Activated naive CD4-positive, alpha-beta T cell treated with anti-CD3 and anti-CD28 coated beads, Interleukin-2, amount 50 U/mL, for 72 hours (primary cell): ENCODE measurements around the gene ING3. TPM values are rescaled to one million over a fixed set of nuclear protein-coding genes. Genes with fewer than 3 reads are reported as not detected.
A peak's percentile ranks its signal among the peaks of the same experiment; 100 is the strongest.

Experiments used
- ATAC-seq, 2 donors: fragments of 150-1000 bp; cut with Tn5 transposase; 2 replicates each; pipeline ENCODE4 v1.10.0; 2021; ENCODE audit warnings: mild to moderate bottlenecking in 2 of 2, moderate library complexity in 2 of 2
- DNase-seq, 2 donors: peaks; one replicate each; pipeline ENCODE4 v3.0.0; 2021 to 2022; ENCODE audit warnings: low spot score in 2 of 2
- H3K27ac Mint-ChIP-seq, 2 donors: one replicate each; pipeline ENCODE4 v1.8.0; 2022; ENCODE audit warnings: mild to moderate bottlenecking in 2 of 2, mixed read lengths in 2 of 2
- H3K36me3 Mint-ChIP-seq, 2 donors: one replicate each; pipeline ENCODE4 v1.8.0; 2022; ENCODE audit warnings: mixed read lengths in 2 of 2
- H3K9me3 Mint-ChIP-seq, 2 donors: one replicate each; pipeline ENCODE4 v1.8.0; 2022; ENCODE audit warnings: mixed read lengths in 2 of 2
- total RNA-seq, 2 donors: library from RNA; stranded (reverse); gene quantifications; one replicate each; pipeline ENCODE4 v1.2.3, GENCODE V29; 2022

Gene ING3
- total RNA-seq, 2 donors from 2014 or later = 22.2 to 29.7 TPM

DNA sequence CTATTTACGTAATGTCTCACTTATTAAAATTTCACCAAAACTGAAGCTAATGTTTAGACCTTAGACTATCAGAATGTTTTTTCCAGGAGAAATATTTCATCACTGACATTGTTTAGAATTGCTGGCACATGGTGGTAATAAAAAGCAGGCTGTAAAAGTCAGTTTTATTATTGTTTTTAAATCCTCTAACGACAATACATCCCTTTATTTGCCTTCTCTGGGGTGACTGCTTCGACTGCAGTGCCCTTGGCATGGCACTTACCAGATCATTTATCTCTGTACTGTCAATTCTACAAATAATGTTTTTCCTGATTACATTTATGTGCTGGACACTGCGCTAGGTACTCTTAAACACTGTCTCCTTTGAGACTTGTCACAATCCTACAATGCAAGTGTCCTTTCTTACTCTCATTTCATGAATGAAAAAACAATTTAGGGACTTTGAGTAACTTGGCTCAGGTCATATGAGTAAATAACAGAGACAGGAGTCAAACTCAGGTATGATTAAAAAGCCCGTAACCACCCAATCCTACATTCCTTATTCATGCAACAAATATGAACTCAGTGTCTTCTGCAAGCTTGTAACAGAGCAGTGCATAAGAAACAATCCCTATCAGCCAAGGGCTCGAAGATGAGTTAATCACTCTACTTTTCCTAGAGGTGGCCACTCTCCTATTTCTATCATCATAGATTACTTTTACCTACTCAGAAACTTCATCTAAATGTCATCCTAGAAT lies 5.6 kb upstream of the ING3 start:
- no peaks in the 10 kb centered on the region for H3K9me3 Mint-ChIP-seq
- ATAC-seq (no peak), DNase-seq (no peak)
- H3K27ac Mint-ChIP-seq = no peak overlapping the region
- H3K36me3 Mint-ChIP-seq = peaks cover 0 to 7% of the 10 kb centered on the region in 2 donors

DNA sequence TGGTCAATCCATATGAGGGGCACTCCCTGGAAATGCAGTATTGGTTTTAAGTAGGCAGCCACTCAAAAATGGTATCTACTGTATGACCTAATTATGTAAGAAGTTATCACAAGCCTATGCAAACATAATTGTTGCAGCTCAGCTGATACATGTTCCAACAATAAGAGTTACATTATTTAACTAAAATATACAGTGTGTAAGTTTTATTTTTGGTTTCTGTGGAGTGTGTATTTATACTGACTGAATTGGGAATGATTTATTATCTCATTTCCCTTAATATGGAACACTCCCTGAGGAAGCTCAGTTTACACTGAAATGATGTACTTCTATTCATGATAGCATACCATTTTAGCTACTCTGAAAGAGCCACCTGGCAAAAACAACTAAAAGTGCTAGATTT lies 2.6 kb upstream of the ING3 start:
- H3K9me3 Mint-ChIP-seq = no peaks in the 10 kb centered on the region
- DNase-seq (no peak), ATAC-seq (no peak)
- peaks cover 8 to 22% of the 10 kb centered on the region in 2 donors for H3K36me3 Mint-ChIP-seq
- H3K27ac Mint-ChIP-seq = no peak overlapping the region

DNA sequence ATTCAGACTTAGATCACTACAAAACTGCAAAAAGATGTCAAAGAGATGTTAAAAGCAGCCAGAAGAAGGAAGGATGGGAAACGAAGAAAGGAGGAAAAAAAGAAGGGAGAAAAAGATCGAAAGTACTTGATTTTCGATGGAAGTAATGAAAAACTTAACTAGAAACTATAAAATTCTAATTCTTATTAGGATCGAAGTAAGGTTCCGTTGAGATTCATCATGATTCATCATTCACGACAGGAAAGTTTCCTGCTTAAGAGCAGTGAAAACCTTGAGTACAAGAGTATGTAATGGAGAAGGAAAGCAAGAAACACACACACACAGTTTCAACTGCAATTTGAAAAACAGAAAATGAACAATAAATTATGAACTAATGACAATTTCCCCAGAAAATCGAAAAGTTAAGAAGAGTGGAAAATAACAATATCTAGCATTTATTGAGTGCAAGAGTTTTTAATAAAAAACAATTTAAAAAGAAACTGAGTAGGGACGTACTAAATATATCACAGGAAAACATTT lies 1.1 kb upstream of the ING3 start:
- Mint-ChIP-seq H3K36me3 (peaks cover 12 to 22% of the 10 kb centered on the region in 2 donors), H3K27ac (peak overlapping the region; percentile 93 to 98), H3K9me3 (no peaks in the 10 kb centered on the region)
- ATAC-seq (no peak), DNase-seq (no peak)

DNA sequence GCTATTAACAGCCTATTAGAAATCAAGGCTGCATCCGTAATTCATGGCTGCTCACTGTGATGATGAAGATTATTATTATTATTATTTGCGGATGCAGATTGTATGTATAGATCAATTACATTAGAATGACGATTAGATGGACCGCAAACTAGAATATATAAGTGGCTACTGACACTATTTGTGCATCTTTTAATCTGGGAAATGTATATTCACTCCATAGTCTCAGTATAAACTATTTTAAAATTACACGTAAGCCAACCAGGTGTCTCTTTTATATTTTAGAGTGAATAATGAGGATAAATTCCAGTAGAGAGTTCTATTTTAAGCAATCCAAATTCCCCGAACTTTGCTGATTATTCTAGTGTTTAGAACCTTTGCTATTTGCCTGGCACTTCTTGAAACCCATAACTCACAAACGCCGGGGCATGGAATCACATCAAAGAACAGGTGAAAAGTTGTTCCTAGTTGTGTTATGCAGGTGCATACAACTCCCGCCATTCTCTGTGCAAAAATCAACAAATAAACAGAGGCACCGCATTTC lies 509 bp upstream of the ING3 start:
- ATAC-seq = no peak
- no peak for DNase-seq
- Mint-ChIP-seq H3K36me3 (peaks cover 12 to 22% of the 10 kb centered on the region in 2 donors), H3K27ac (peak overlapping the region; percentile 98), H3K9me3 (no peaks in the 10 kb centered on the region)

DNA sequence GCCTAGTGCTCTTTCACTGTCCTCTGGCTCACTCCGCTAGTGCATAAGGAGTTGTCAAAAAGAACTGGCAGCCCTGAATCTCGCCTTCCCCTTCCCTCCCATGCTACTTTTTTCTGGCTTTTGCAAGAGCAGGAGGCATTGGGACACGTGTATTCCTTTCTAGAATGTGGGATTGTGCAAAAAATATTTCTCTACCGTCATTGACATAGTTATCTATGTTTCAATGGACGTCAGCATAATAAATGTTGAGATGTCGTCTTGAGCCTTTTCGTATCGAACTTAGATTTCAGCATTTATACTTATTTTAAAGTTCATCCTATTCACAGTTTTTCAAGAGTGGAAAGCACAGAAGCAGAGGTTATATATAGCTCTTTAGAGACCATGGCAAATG lies 727 bp downstream of the ING3 start:
- H3K36me3 Mint-ChIP-seq = peaks cover 12 to 22% of the 10 kb centered on the region in 2 donors
- no peaks in the 10 kb centered on the region for H3K9me3 Mint-ChIP-seq
- peak overlapping the region; percentile 98 for H3K27ac Mint-ChIP-seq
- DNase-seq (no peak), ATAC-seq (no peak)

DNA sequence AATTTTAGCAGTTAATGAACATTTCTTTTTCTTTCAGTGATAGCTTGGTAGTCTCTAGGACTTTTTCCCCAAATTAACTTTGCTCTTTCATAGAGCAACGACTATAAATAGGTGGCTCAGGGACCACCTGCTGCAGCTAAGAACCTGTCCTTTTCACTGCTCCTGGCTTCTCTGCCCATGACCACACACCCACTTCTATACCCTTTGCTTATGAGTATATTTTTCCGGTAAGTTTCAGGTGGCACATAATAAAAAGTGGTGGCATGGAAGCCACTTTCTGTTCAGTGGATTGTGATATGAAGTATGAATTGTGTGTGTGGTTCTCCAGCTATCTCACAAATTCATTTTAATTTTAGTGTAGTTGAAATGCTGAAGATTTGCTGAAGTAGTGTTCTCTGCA lies 1.2 kb downstream of the ING3 start:
- Mint-ChIP-seq H3K27ac (peak overlapping the region; percentile 98), H3K9me3 (no peaks in the 10 kb centered on the region), H3K36me3 (peaks cover 12 to 22% of the 10 kb centered on the region in 2 donors)
- ATAC-seq (no peak), DNase-seq (no peak)

DNA sequence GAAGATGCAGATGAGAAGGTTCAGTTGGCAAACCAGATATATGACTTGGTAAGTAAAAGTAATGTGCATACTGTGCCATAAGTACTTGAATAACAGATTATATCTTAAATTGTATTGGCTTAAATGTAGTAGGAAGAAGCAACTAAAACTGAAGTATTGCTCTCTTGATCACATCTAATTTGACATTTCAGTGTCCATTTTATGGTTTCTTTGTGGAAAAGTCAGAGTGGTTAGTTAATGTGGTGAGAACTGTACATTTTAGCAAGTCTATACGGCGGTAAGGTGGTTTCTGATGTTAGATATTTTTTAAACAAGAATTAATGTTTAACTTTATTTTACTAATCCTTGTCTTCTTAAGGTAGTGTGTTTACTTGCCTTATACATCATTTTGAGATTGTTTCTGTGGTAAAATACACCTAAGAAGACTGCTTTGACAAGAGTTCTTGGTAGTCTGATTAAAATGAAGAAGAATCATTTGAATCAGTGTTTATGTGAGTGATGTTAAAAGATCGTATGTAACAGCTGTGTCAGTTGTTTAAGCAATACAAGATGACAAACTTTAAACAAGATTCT lies 5.1 kb downstream of the ING3 start:
- Mint-ChIP-seq H3K27ac (peak overlapping the region in 1 of 2 donors; percentile 88), H3K36me3 (peaks cover 12 to 21% of the 10 kb centered on the region in 2 donors), H3K9me3 (no peaks in the 10 kb centered on the region)
- ATAC-seq (peak in 1 of 2 donors; percentile 68), DNase-seq (no peak)

DNA sequence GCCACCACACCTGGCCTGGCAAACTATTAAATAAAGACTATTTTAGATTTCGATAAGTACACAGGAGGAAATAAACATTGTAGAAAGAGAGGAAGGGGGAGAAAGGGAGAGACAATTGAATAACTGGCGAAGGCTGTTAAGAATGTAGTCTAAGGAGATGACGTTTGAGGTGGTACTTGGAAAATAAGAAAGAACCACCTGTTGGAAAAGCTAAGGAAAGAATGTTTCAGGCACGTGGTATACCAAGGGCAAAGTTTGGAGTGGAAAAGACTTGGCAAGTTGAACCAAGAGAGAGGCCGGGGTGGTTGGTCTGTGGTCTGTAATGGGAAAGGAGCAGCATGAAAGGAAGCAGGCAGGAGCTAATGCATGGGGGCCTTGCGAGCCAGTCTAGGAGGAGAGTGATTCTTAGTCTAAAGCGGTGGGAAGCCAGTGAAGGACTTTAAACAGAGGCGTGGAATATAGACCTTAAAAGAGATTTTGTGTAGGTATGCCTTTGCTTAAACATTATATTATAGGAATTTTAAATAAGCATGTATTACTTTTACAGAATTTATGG lies 9.4 kb downstream of the ING3 start:
- no peak overlapping the region for H3K27ac Mint-ChIP-seq
- H3K9me3 Mint-ChIP-seq = no peaks in the 10 kb centered on the region
- no peak for ATAC-seq
- no peak for DNase-seq
- H3K36me3 Mint-ChIP-seq = peaks cover 7 to 14% of the 10 kb centered on the region in 2 donors

DNA sequence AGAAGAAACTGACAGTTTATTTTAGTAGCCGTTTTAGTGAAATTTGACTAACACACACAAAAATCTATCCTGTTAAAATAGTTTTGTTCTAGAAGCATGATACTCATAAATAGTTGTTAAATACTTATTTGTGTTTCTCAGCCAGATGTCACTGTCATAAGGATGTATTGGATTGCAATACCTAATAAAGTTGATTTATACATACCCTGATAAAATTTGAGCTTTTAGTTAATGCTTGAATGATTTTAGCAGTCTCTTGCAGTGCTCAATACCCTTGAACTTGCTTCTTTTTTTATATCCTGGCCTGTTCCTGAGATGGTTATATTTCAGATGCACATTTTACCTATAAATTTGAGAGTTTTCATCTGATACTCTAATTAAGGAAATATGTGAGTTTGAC lies 10.1 kb downstream of the ING3 start:
- Mint-ChIP-seq H3K9me3 (no peaks in the 10 kb centered on the region), H3K36me3 (peaks cover 12 to 14% of the 10 kb centered on the region in 2 donors), H3K27ac (no peak overlapping the region)
- ATAC-seq = no peak
- DNase-seq = no peak

DNA sequence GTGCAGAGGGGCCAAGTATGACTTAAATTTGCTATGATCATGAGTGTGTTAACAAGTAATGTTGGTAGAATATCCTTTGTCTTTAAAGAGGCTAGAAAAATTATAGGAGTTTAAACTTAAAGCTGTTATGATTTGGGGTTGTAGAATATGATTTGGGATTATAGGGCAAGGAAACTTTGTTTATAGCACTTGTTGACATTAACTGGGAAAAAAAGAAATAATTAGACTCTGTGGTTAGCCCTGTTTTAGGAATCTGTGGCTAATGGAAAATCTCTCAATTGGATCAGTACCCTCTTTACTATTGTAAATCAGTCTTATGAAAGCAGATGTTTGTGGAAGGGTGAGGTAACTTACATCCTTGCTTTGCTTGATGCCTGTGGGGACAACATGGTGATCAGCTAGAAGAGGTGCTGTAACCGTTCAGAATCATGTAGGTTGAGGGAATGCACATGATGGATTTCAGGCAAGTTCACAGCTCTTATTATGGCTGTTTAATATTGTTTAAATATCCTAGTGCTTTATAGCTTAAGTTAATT lies 11.1 kb downstream of the ING3 start:
- H3K36me3 Mint-ChIP-seq = peaks cover 14 to 19% of the 10 kb centered on the region in 2 donors
- ATAC-seq (no peak), DNase-seq (no peak)
- H3K27ac Mint-ChIP-seq = peak overlapping the region in 1 of 2 donors; percentile 28
- no peaks in the 10 kb centered on the region for H3K9me3 Mint-ChIP-seq

DNA sequence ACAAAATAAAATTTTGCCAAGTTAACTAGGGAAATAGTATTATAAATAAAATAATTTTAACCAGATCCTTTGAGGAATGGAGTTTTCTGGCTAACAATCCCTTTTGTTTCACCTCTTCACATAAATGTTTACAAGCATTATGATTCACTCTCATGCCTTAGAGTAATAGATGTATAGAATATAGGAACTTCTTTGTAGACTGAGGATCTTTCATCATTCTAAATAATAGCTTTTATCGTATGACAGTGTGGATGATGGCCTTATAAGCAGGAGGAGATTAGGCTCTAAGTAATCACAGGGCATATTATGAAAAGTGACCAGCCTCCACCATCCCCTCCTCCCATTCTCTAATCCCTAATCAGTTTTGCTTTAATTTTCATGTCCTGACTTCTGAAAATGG lies 13.5 kb downstream of the ING3 start:
- Mint-ChIP-seq H3K27ac (no peak overlapping the region), H3K36me3 (peaks cover 6 to 25% of the 10 kb centered on the region in 2 donors), H3K9me3 (no peaks in the 10 kb centered on the region)
- ATAC-seq (no peak), DNase-seq (no peak)

DNA sequence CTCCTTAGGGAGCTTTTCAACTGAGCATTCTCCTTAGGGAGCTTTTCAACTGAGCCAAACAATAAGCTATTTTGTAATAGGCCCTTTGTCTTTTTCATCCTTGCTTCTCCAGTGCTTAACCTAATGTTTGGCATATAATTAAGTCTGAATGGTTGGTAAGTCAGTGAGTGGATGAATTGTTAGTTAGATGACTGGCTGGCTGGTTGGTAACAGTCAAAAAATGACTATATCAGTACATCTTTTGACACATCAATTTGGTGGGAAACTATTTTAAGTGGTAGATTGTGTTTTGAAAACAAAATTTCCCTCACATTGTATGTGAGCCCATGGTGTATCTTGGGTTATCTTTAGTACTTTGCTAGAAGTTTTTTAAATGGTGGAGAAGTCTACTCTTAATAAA lies 16.4 kb downstream of the ING3 start:
- no peak overlapping the region for H3K27ac Mint-ChIP-seq
- no peak for DNase-seq
- peaks cover 4 to 32% of the 10 kb centered on the region in 2 donors for H3K36me3 Mint-ChIP-seq
- peak; percentile 28 to 88 for ATAC-seq
- no peaks in the 10 kb centered on the region for H3K9me3 Mint-ChIP-seq

DNA sequence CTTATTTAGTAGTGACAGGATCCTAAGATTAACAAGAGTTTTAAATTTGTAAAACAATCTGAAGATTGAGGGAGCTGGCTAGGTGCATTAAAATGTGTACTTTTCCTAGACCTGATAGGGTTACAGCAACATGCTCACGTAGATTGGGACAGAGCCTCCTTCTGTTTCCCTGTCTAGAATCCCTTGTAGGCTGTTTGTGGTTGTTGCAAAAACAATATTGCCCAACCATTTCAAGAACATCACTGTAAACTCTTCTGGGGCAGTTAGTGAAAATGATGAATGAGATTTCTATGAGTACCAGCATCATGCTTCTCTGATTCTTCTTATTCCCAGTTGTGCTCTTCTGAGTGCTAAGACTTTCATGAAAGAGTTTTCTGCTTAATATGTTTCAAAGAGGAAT lies 23.3 kb downstream of the ING3 start:
- no peaks in the 10 kb centered on the region for H3K9me3 Mint-ChIP-seq
- ATAC-seq = no peak
- peaks cover 5 to 15% of the 10 kb centered on the region in 2 donors for H3K36me3 Mint-ChIP-seq

DNA sequence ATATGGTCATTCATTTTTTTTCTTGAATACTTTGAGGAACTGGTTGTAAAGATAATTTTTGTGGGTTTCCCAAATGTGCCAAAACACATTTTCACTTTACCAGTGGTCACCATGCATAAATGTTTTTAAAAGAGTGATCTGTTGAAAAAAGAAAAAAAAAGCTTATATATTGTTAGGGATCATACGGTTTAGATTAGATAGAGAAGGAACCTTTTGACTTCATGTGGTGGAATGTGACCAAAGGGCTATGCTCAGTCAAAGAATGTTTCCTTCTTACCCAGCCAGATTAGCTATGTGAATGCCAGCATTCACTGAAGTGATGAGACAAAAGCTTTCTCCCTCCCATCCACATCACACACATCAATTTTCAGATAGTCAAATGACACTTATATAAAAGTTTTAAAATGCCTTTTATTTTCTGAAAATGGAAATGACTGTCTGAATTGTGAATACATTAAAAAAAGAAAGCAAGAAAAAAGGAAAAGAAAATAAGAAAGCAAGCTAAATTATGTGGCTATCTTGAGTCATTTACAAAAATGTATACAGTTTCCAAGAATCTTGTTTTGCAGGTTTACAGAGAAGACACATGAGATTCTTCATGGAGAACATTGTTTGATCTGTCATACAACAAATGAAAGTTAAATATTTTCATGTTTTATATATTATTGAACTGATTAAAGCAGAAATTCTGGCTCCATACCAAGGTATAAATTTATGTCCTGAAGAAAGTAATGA lies 29.4 kb downstream of the ING3 start:
- DNase-seq (no peak), ATAC-seq (peak in 1 of 2 donors; percentile 78)
- H3K36me3 Mint-ChIP-seq = no peaks in the 10 kb centered on the region
- no peaks in the 10 kb centered on the region for H3K9me3 Mint-ChIP-seq
- H3K27ac Mint-ChIP-seq = no peak overlapping the region

More for the DNA sequence above, 23.3 kb downstream of the ING3 start:
- H3K27ac Mint-ChIP-seq = no peak overlapping the region
- DNase-seq = no peak

DNA sequence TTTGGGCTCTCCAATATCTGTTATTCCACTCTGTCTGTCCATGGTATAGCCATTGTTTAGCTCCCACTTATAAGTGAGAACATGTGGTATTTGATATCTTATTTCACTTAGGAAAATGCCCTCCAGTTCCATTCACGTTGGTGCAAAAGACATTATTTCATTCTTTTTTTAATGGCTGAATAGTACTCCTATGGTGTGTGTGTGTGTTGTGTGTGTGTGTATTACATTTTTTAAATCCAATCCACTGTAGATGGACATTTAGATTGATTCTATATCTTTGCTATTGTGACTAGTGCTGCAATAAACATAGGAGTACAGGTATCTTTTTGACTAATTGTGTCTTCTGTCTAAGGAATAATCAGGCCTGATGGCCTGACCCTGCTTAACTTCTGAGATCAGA lies 30.5 kb downstream of the ING3 start:
- Mint-ChIP-seq H3K36me3 (no peaks in the 10 kb centered on the region), H3K9me3 (no peaks in the 10 kb centered on the region), H3K27ac (no peak overlapping the region)
- DNase-seq = no peak
- no peak for ATAC-seq

DNA sequence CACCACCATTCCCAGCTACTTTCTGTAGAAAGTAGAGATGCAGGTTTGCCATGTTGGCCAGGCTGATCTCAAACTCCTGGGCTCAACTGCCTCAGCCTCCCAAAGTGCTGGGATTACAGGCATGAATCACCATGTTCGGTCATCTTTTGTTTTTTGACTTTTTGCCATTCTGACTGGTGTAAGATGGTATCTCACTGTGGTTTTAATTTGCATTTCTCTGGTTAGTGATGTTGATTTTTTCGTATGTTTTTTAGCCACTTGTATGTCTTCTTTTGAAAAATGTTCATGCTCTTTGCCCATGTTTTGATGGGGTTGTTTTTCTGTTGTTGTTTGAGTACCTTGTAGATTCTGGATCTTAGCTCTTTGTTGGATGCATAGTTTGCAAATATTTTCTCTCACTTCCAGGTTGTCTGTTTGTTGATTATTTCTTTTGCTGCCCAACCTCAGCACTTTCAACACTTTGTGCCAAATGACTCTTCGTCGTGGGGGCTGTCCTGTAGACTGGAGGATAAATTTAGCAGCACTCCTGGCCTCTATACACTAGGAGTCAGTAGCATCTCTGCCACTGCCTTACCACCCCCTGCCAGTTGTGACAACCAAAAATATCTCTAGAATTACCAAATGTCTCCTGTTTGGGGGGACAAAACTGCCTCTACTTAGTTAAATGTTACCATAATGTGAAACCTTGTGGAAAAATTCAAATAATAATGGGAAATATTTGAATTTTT lies 31.5 kb downstream of the ING3 start:
- peak; percentile 58 to 72 for ATAC-seq
- H3K9me3 Mint-ChIP-seq = no peaks in the 10 kb centered on the region
- no peak for DNase-seq
- H3K27ac Mint-ChIP-seq = peak overlapping the region; percentile 34 to 40
- H3K36me3 Mint-ChIP-seq = no peaks in the 10 kb centered on the region
